Mucosa of stomach (tissue), 1 donor: ENCODE measurements around the gene NKIRAS2.

Experiments used
- H3K27me3 ChIP-seq: one replicate; pipeline ENCODE4 v1.7.0; 2013; ENCODE audit warnings: mild to moderate bottlenecking, low read length; ENCODE audit not compliant: control insufficient read depth, insufficient read depth
- H3K36me3 ChIP-seq: one replicate; pipeline ENCODE4 v1.7.0; 2013; ENCODE audit warnings: low read length; ENCODE audit not compliant: control insufficient read depth, insufficient read depth
- H3K4me1 ChIP-seq: one replicate; pipeline ENCODE4 v1.7.0; 2013; ENCODE audit warnings: mild to moderate bottlenecking, low read length; ENCODE audit not compliant: control insufficient read depth, insufficient read depth
- H3K4me3 ChIP-seq: one replicate; pipeline ENCODE4 v1.7.0; 2013; ENCODE audit warnings: low read length
- H3K9ac ChIP-seq: one replicate; pipeline ENCODE4 v1.7.0; 2013; ENCODE audit warnings: mild to moderate bottlenecking, low read length, moderate library complexity
- H3K9me3 ChIP-seq: one replicate; pipeline ENCODE4 v1.7.0; 2013; ENCODE audit warnings: mild to moderate bottlenecking, low read length, moderate library complexity; ENCODE audit not compliant: control insufficient read depth
- donor health status: Pancreatic carcinoma.

NKIRAS2 gene

DNA sequence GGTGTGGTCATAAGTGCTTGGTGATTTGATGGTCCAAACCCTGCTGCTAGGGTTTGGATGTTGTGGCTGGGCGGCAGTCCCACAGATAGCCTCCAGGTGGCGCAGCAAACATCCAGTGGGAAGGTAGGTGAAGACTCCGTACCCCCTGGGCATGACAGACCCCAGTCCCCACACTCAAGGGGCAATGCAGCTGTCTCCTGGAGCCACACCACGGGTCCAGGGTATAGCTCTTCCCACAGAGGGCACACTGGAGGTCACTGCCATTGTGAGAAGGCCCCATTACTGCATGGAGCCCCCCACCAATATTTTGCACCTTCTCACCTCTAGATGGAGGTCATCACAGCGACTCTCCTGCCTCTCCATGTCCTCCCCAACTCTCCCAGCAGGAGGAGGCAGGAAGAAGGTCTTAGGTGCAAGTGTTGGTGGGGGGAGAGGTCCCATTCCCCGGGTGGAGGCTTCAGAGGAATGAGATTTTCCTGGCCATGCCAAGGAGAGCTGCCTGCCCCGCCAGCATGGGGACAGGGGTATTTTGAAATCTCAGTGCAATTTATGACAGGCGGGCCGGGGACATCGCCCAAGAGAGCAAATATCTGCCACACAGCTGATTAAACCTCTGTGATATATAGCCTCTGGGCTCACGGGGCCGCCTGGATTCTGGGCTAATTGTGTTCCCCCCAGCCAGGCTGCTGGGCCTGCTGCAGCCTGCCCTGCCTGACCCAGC is 47.6 kb downstream of the NKIRAS2 start:
- Histone ChIP-seq H3K9ac (no peak overlapping the region), H3K4me1 (peaks cover 22% of the 10 kb centered on the region), H3K4me3 (no peak overlapping the region), H3K36me3 (no peaks in the 10 kb centered on the region), H3K9me3 (no peaks in the 10 kb centered on the region), H3K27me3 (peaks cover 30% of the 10 kb centered on the region)

DNA sequence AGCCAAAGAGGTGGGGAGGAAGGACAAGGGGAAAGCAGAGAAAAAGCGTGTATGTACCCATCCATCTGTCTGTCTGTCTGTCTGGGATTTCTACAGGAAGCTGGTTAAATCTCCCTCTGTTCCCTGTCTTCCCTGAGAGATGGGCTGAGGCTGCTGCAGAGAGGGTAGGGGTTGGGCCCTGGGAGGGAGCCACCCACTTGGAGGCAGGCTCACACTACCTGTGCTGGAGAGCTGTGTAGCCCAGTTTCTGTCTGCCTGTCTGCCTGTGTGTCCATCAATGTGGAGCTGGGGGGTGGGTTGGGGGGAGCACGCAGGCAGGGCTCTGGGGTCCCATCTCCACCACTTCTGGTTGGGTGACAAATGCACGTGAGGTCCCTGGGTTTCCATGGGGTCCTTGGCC is 49.1 kb downstream of the NKIRAS2 start:
- Histone ChIP-seq H3K9ac (no peak overlapping the region), H3K4me1 (peaks cover 25% of the 10 kb centered on the region), H3K4me3 (no peak overlapping the region), H3K9me3 (no peaks in the 10 kb centered on the region), H3K27me3 (peaks cover 43% of the 10 kb centered on the region), H3K36me3 (no peaks in the 10 kb centered on the region)

DNA sequence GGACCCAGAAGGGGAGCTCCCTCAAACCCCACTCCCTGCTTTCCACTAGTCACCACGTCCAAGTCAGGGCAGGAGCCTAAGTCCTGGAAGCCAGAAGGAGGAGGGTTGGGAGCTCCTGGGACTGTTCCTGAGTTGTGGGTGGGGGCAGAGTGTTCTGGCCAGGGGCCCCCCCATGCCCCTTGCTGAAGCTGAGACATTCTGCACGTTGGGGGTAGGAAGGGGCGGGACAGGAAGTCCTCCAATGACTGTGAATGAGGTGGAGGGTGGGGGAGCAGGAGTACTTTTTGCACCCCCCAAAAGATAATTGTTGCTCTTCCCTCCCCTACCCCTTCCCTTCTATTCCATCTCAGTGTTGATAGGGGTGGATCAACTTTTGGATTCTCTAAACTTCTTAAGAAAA is 51.9 kb downstream of the NKIRAS2 start:
- H3K4me3 ChIP-seq = no peak overlapping the region
- no peak overlapping the region for H3K9ac ChIP-seq
- no peaks in the 10 kb centered on the region for H3K9me3 ChIP-seq
- peaks cover 43% of the 10 kb centered on the region for H3K27me3 ChIP-seq
- H3K4me1 ChIP-seq = peaks cover 25% of the 10 kb centered on the region
- H3K36me3 ChIP-seq = no peaks in the 10 kb centered on the region

DNA sequence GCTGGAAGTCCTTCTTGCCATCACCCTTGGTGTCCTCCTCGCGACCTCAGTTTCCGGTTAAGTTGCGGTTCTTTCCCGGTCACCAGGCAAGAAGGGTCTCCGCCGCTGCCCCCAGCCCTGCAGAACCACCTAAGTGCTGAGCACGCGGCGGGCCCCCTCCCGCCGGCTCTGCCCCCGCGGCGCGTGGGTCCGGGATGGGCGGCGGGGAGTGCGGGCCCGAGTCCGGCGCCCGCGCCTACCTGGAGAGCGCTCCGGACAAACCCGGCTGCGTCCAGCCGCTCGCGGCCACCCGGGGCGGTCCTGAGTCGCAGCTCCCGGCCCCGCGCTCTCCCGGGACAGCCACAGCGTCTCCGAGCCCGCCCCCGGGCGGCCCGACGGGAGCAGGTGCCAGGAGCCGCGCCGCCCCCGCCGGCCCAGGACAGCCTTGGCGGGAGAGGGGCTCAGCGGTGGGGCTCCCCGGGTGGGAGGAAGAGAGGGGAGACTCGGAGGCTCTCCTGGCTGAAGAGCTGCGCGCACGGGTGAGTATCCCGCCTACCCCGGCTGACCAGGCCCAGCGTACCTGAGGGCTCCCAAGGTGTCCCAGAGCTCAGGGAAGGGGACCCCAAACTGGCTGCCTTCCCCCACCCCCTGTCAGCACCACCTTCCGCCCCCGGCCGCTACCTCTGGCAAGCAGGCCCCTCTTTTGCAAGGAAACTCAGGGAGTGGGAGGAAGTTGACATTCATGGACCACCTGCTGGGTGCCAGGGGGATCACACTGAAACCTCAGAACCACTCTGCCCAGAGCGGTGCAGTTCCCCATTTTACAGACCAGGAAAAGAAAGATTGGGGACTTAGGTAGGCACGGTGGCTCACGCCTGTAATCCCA is 52.7 kb downstream of the NKIRAS2 start:
- Histone ChIP-seq H3K9ac (no peak overlapping the region), H3K36me3 (no peaks in the 10 kb centered on the region), H3K4me1 (peaks cover 22% of the 10 kb centered on the region), H3K4me3 (no peak overlapping the region), H3K27me3 (peaks cover 43% of the 10 kb centered on the region), H3K9me3 (no peaks in the 10 kb centered on the region)
